ENCODE measurements around the gene MAML2. TPM values are rescaled to one million over a fixed set of nuclear protein-coding genes. Genes with fewer than 3 reads are reported as not detected.

The MAML2 gene
- total RNA-seq, 1 experiment from 2014 or later: 28.3 TPM

DNA sequence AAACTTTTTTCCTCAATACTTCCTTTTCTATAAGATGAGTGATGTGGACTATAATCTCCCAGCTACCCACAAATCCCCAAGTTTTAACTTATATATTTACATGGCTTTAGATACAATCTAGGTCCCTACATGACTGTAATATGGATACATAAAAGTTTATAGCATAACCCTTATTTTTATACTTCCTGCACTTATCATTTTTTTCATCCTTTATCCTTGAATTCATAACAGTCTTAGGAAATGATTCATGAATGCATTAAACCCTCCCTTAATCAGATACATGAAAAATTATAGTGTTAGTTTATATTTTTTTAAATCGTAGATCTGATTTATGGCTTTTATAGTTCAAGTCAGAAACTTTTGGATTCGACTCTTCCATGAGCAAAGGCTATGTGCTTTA is 195.8 kb downstream of the MAML2 start:
- Histone ChIP-seq H3K27ac (no peak overlapping the region), H3K4me2 (no peak overlapping the region)

GRCh38 chr11:96146765-96147164 is 196.2 kb downstream of the MAML2 start:
- peaks cover 25% of the 10 kb centered on the region for H3F3A ChIP-seq (ENCODE audit: insufficient read depth, low read depth)
- BruUV-seq (replicated peaks): no TSS peak
- no peaks in the 10 kb centered on the region for H3K27me3 ChIP-seq (ENCODE audit: insufficient read depth, low read depth)
- no peaks in the 10 kb centered on the region for H4K20me1 ChIP-seq (ENCODE audit: insufficient read depth)
- no peak for DNase-seq
- no peaks in the 10 kb centered on the region for H3K9me2 ChIP-seq (ENCODE audit: insufficient read depth)
- CTCF ChIA-PET: no interaction called here
- intact Hi-C loops (cut with micrococcal nuclease; ENCODE audit: unreplicated experiment): no loop called here
- POLR2A ChIA-PET (ENCODE audit: unreplicated experiment): no interaction called here
- H3K4me2 ChIP-seq: no peak overlapping the region
- no peak overlapping the region for H3K4me3 ChIP-seq
- 0 out of 2 replicates have a peak overlapping the region, but pooled peaks have one; percentile 53 for H3K27ac ChIP-seq
- peaks cover 24% of the 10 kb centered on the region for H3K4me1 ChIP-seq (replicated peaks; ENCODE audit: insufficient read depth)
- no peak for TF ChIP-seq CTCF (conservative IDR thresholded peaks at IDR 0.05)
- no peak for TF ChIP-seq EZH2 (IDR thresholded peaks at IDR 0.05; ENCODE audit: low read depth)
- H3K9me3 ChIP-seq (ENCODE audit: insufficient read depth, low read depth): no peaks in the 10 kb centered on the region
- 0 out of 2 replicates have a peak, but pooled peaks cover 4% of the 10 kb centered on the region for H3K36me3 ChIP-seq (ENCODE audit: low read depth)
- H2AFZ ChIP-seq: no peak overlapping the region
- peaks cover 35% of the 10 kb centered on the region for H3K79me2 ChIP-seq (ENCODE audit: low read depth)

More for the DNA sequence above, 195.8 kb downstream of the MAML2 start:
- Histone ChIP-seq H3K27me3 (ENCODE audit: insufficient read depth, low read depth) (no peaks in the 10 kb centered on the region), H4K20me1 (ENCODE audit: insufficient read depth) (no peaks in the 10 kb centered on the region), H3F3A (ENCODE audit: insufficient read depth, low read depth) (peaks cover 25% of the 10 kb centered on the region), H3K79me2 (ENCODE audit: low read depth) (peaks cover 36% of the 10 kb centered on the region), H3K36me3 (ENCODE audit: low read depth) (0 out of 2 replicates have a peak, but pooled peaks cover 4% of the 10 kb centered on the region), H3K9me2 (ENCODE audit: insufficient read depth) (no peaks in the 10 kb centered on the region), H2AFZ (no peak overlapping the region), H3K4me3 (no peak overlapping the region), H3K9me3 (ENCODE audit: insufficient read depth, low read depth) (no peaks in the 10 kb centered on the region), H3K4me1 (replicated peaks; ENCODE audit: insufficient read depth) (peaks cover 24% of the 10 kb centered on the region)
- BruUV-seq (replicated peaks): no TSS peak
- CTCF ChIA-PET: no interaction called here
- peak in 1 of 2 experiments; percentile 23 for DNase-seq
- POLR2A ChIA-PET (ENCODE audit: unreplicated experiment): no interaction called here
- TF ChIP-seq CTCF (conservative IDR thresholded peaks at IDR 0.05): no peak
- no peak for TF ChIP-seq EZH2 (IDR thresholded peaks at IDR 0.05; ENCODE audit: low read depth)
- intact Hi-C loops (cut with micrococcal nuclease; ENCODE audit: unreplicated experiment): no loop called here

DNA sequence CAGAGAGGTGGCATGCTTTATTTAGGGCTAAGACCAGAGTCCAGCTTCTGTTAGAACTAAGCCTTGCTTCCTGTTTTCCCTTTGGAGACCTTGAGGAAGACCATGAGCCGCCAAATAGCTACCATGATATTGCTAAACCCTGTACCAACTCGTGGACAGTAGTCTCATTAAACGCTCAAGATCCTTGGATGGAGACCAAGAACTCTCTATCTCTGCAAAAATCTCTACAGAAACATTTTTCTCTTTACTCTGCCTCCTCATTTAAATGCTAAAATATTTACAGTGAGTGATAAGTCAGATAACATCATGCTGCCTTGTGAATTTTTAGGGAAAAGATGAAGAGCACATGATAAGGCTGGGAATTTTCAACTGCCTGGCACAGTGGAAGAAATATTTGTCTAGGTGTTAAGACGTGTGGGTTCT is 197.8 kb downstream of the MAML2 start:
- no peaks in the 10 kb centered on the region for H3K27me3 ChIP-seq (ENCODE audit: insufficient read depth, low read depth)
- H4K20me1 ChIP-seq (ENCODE audit: insufficient read depth): no peaks in the 10 kb centered on the region
- H3K79me2 ChIP-seq (ENCODE audit: low read depth): peaks cover 39% of the 10 kb centered on the region
- intact Hi-C loops (cut with micrococcal nuclease; ENCODE audit: unreplicated experiment): no loop called here
- peak; percentile 20 to 92 for DNase-seq
- BruUV-seq (replicated peaks): no TSS peak
- ChIA-PET POLR2A (ENCODE audit: unreplicated experiment) (no interaction called here), CTCF (no interaction called here)
- no peak overlapping the region for H3K4me3 ChIP-seq
- no peaks in the 10 kb centered on the region for H3K9me2 ChIP-seq (ENCODE audit: insufficient read depth)
- H3F3A ChIP-seq (ENCODE audit: insufficient read depth, low read depth): peaks cover 25% of the 10 kb centered on the region
- peak overlapping the region; percentile 53 for H3K27ac ChIP-seq
- no peaks in the 10 kb centered on the region for H3K9me3 ChIP-seq (ENCODE audit: insufficient read depth, low read depth)
- 0 out of 2 replicates have a peak, but pooled peaks cover 3% of the 10 kb centered on the region for H3K36me3 ChIP-seq (ENCODE audit: low read depth)
- no peak overlapping the region for H2AFZ ChIP-seq
- H3K4me2 ChIP-seq: peak overlapping the region; percentile 13
- no peak for TF ChIP-seq EZH2 (IDR thresholded peaks at IDR 0.05; ENCODE audit: low read depth)
- TF ChIP-seq CTCF (conservative IDR thresholded peaks at IDR 0.05): no peak
- peaks cover 24% of the 10 kb centered on the region for H3K4me1 ChIP-seq (replicated peaks; ENCODE audit: insufficient read depth)

Data from PC-9 (cell line).